IMR-90 (cell line): Measurements from ENCODE around the gene CCDC60. TPM values are rescaled to one million over a fixed set of nuclear protein-coding genes. Genes with fewer than 3 reads are reported as not detected.

Experiments
- ATAC-seq: fragments of 200-7000 bp; cut with Tn5 transposase; 2 replicates; pipeline ENCODE4 v1.9.1; 2020; ENCODE audit warnings: low read depth, mild to moderate bottlenecking, moderate library complexity
- BruUV-seq: library from RNA; stranded (reverse); fragments of 400-500 nt; replicated peaks from 2 replicates; lab custom pipeline; 2021; lab: Mats Ljungman, UMichigan
- CTCF ChIA-PET: fragments of 300-600 bp; formaldehyde crosslinking; extraction: SDS; loops from one replicate; lab custom pipeline; 2021; ENCODE audit warnings: antibody characterized with exemption; lab: Yijun Ruan, JAX
- POLR2A ChIA-PET: fragments of 300-600 bp; sonication (Branson Sonifier 250); formaldehyde crosslinking; loops from one replicate; lab custom pipeline; 2022; ENCODE audit warnings: antibody characterized with exemption; ENCODE audit not compliant: unreplicated experiment; lab: Charles Lee
- DNase-seq: peaks from one replicate; pipeline ENCODE4 v3.0.0; 2013
- H2AFZ ChIP-seq: replicated peaks from 2 replicates; pipeline ENCODE3; 2013; ENCODE audit warnings: low read length, mild to moderate bottlenecking; ENCODE audit not compliant: poor library complexity
- H2AK5ac ChIP-seq: 2 replicates; pipeline ENCODE4 v1.6.1; 2013; ENCODE audit warnings: low read depth, low read length, inconsistent platforms
- H2AK9ac ChIP-seq: replicated peaks from 2 replicates; pipeline ENCODE3; 2013; ENCODE audit warnings: mild to moderate bottlenecking, low read depth, low read length, moderate library complexity; ENCODE audit not compliant: poor library complexity
- H2BK120ac ChIP-seq: 2 replicates; pipeline ENCODE4 v1.6.1; 2013; ENCODE audit warnings: low read depth, low read length, inconsistent platforms
- H2BK15ac ChIP-seq: 3 replicates; pipeline ENCODE4 v1.6.1; 2013; ENCODE audit warnings: low read depth, low read length, inconsistent platforms
- H2BK20ac ChIP-seq: 2 replicates; pipeline ENCODE4 v1.6.1; 2013; ENCODE audit warnings: low read depth, mild to moderate bottlenecking, inconsistent platforms, low read length, moderate library complexity
- H2BK5ac ChIP-seq: 2 replicates; pipeline ENCODE4 v1.6.1; 2013; ENCODE audit warnings: mild to moderate bottlenecking, low read depth, low read length, inconsistent platforms; ENCODE audit not compliant: poor library complexity, severe bottlenecking
- H3K14ac ChIP-seq: replicated peaks from 2 replicates; pipeline ENCODE4 v1.6.1; 2013; ENCODE audit warnings: low read depth, low read length, inconsistent platforms
- H3K18ac ChIP-seq: 2 replicates; pipeline ENCODE4 v1.6.1; 2013; ENCODE audit warnings: low read depth, low read length, control low read depth
- H3K23ac ChIP-seq: 2 replicates; pipeline ENCODE4 v1.6.1; 2013; ENCODE audit warnings: low read depth, low read length, inconsistent platforms
- H3K27ac ChIP-seq: 2 replicates; pipeline ENCODE4 v1.5.1; 2013; ENCODE audit warnings: mild to moderate bottlenecking, control low read depth, low read length; ENCODE audit not compliant: insufficient read depth
- H3K27me3 ChIP-seq: 2 replicates; pipeline ENCODE4 v1.6.1; 2013; ENCODE audit warnings: low read length; ENCODE audit not compliant: control insufficient read depth, insufficient read depth
- H3K36me3 ChIP-seq: 2 replicates; pipeline ENCODE4 v1.6.1; 2013; ENCODE audit warnings: low read length, mixed read lengths; ENCODE audit not compliant: control insufficient read depth, insufficient read depth
- H3K4ac ChIP-seq: 2 replicates; pipeline ENCODE4 v1.6.1; 2013; ENCODE audit warnings: low read depth, low read length, inconsistent platforms
- H3K4me1 ChIP-seq: 2 replicates; pipeline ENCODE4 v1.6.1; 2013; ENCODE audit warnings: low read length, mixed read lengths; ENCODE audit not compliant: control insufficient read depth, insufficient read depth
- H3K4me2 ChIP-seq: 2 replicates; pipeline ENCODE4 v1.6.1; 2013; ENCODE audit warnings: low read depth, mild to moderate bottlenecking, control low read depth, low read length, moderate library complexity
- H3K4me3 ChIP-seq: 2 replicates; pipeline ENCODE4 v1.5.1; 2013; ENCODE audit warnings: low read depth, mild to moderate bottlenecking, control low read depth, low read length, moderate library complexity; ENCODE audit not compliant: insufficient read depth
- H3K56ac ChIP-seq: 2 replicates; pipeline ENCODE4 v1.6.1; 2013; ENCODE audit warnings: low read length, inconsistent platforms; ENCODE audit not compliant: insufficient read depth; ENCODE audit errors: extremely low read depth
- H3K79me1 ChIP-seq, 2 experiments: 2 replicates each; pipeline ENCODE4 v1.6.1; 2013; ENCODE audit warnings: low read length in 2 of 2, inconsistent platforms in 1 of 2, low read depth in 1 of 2
- H3K9ac ChIP-seq: 2 replicates; pipeline ENCODE4 v1.6.1; 2013; ENCODE audit warnings: low read depth, low read length, control low read depth
- H3K9me1 ChIP-seq: 2 replicates; pipeline ENCODE4 v1.6.1; 2013; ENCODE audit warnings: low read length, inconsistent platforms; ENCODE audit not compliant: insufficient read depth
- H3K9me3 ChIP-seq: 2 replicates; pipeline ENCODE4 v1.6.1; 2013; ENCODE audit warnings: low read length; ENCODE audit not compliant: control insufficient read depth, insufficient read depth
- H4K20me1 ChIP-seq: 2 replicates; pipeline ENCODE4 v1.6.1; 2013; ENCODE audit warnings: low read length, inconsistent platforms; ENCODE audit not compliant: insufficient read depth
- H4K5ac ChIP-seq: 2 replicates; pipeline ENCODE4 v1.6.1; 2013; ENCODE audit warnings: mild to moderate bottlenecking, low read depth, low read length, control low read depth
- H4K8ac ChIP-seq, 2 experiments: 2 replicates each; pipeline ENCODE4 v1.6.1; 2013; ENCODE audit warnings: low read depth in 2 of 2, low read length in 2 of 2, control low read depth in 1 of 2, inconsistent platforms in 1 of 2
- H4K91ac ChIP-seq: 2 replicates; pipeline ENCODE4 v1.6.1; 2013; ENCODE audit warnings: low read depth, low read length, inconsistent platforms; ENCODE audit not compliant: insufficient read depth
- CEBPB ChIP-seq: IDR thresholded peaks from 2 replicates; pipeline ENCODE4 v1.6.1; 2012; ENCODE audit warnings: low read depth, low read length, improper control_type of control experiment
- CHD1 ChIP-seq: IDR thresholded peaks from 2 replicates; pipeline ENCODE4 v1.6.1; 2012; ENCODE audit warnings: low read depth, low read length, improper control_type of control experiment
- MAFK ChIP-seq: IDR thresholded peaks from 2 replicates; pipeline ENCODE4 v1.6.1; 2012; ENCODE audit warnings: low read depth, low read length, improper control_type of control experiment
- MXI1 ChIP-seq: IDR thresholded peaks from 2 replicates; pipeline ENCODE4 v1.6.1; 2012; ENCODE audit warnings: low read depth, mild to moderate bottlenecking, low read length, moderate library complexity, borderline replicate concordance
- NFE2L2 ChIP-seq: fragments of 150-350 bp; IDR thresholded peaks from 2 replicates; pipeline ENCODE4 v1.6.1; 2016; ENCODE audit warnings: low read depth, mild to moderate bottlenecking, low read length
- POLR2A ChIP-seq: IDR thresholded peaks from 2 replicates; pipeline ENCODE4 v1.6.1; 2012; ENCODE audit warnings: mild to moderate bottlenecking, low read depth, low read length
- RCOR1 ChIP-seq: IDR thresholded peaks from 2 replicates; pipeline ENCODE4 v1.6.1; 2012; ENCODE audit warnings: mild to moderate bottlenecking, low read length, improper control_type of control experiment; ENCODE audit not compliant: insufficient replicate concordance
- RFX5 ChIP-seq: IDR thresholded peaks from 2 replicates; pipeline ENCODE4 v1.8.0; 2012; ENCODE audit warnings: low read depth, mild to moderate bottlenecking, low read length, moderate library complexity
- USF2 ChIP-seq: fragments of 150-350 bp; IDR thresholded peaks from 2 replicates; pipeline ENCODE4 v1.6.1; 2017; ENCODE audit warnings: mild to moderate bottlenecking, antibody characterized with exemption, low read length, low read depth
- WGBS, 2 experiments: methylation state at CpG; one replicate each; pipeline versions ENCODE4 v1.1.5 to v1.1.7; 2013; ENCODE audit warnings: missing lambda C conversion rate in 2 of 2; ENCODE audit not compliant: insufficient read length in 1 of 2; ENCODE audit errors: extremely low coverage in 2 of 2; 5-methylcytosine and 5-hydroxymethylcytosine counted together
- dilution Hi-C: fragments of 300-500 bp; cut with HindIII; formaldehyde crosslinking; loops from one replicate; pipeline ENCODE4 v1.14.3; 2018; ENCODE audit warnings: low sequenced_read_pairs; ENCODE audit not compliant: unreplicated experiment
- in situ Hi-C: fragments of 300-500 bp; cut with MboI; formaldehyde crosslinking; loops from 3 replicates; pipeline ENCODE4 v1.14.3; 2019; ENCODE audit warnings: low sequenced_read_pairs, inconsistent platforms, mixed read lengths
- intact Hi-C: fragments of 100-400 bp; cut with micrococcal nuclease; formaldehyde crosslinking; loops from 2 replicates; pipeline ENCODE4 v1.10.0; 2022
- polyA plus RNA-seq, 3 experiments: library from polyadenylated mRNA; depleted of rRNA; stranded (reverse); fragments of >200 nt; gene quantifications; 2 replicates each; pipeline ENCODE4 v1.2.3, GENCODE V29; 2012; ENCODE audit warnings: low replicate concordance in 1 of 3
- total RNA-seq: library from RNA; depleted of rRNA; stranded (reverse); fragments of >200 nt; gene quantifications from 2 replicates; pipeline ENCODE4 v1.2.3, GENCODE V29; 2012
- TF ChIP-seq, protein P1 (sequence below): conservative IDR thresholded peaks from 2 replicates; pipeline ENCODE4 v1.5.1; 2012; ENCODE audit warnings: mild to moderate bottlenecking, low read depth, low read length, improper control_type of control experiment

Gene CCDC60
- total and polyA plus RNA-seq, 2 of the 4 experiments (the other 2 are of a cell fraction) = not detected

- ATAC-seq (no peak), DNase-seq (no peak)
- Histone ChIP-seq H4K8ac (no peak overlapping the region), H2AFZ (no peak overlapping the region), H3K36me3 (no peaks in the 10 kb centered on the region), H3K14ac (no peak overlapping the region), H4K91ac (no peak overlapping the region), H2BK120ac (no peak overlapping the region), H3K4me3 (no peak overlapping the region), H3K23ac (no peak overlapping the region), H3K4me1 (no peaks in the 10 kb centered on the region), H2BK20ac (no peak overlapping the region), H3K4me2 (no peak overlapping the region), H3K18ac (no peak overlapping the region), H2BK5ac (no peak overlapping the region), H3K79me1 (no peaks in the 10 kb centered on the region), H3K9me1 (no peaks in the 10 kb centered on the region), H3K27ac (no peak overlapping the region), H3K56ac (no peak overlapping the region), H4K20me1 (no peaks in the 10 kb centered on the region), H4K5ac (no peak overlapping the region), H2BK15ac (no peak overlapping the region), H3K27me3 (no peaks in the 10 kb centered on the region), H3K9me3 (peaks cover 11% of the 10 kb centered on the region), H3K9ac (no peak overlapping the region), H3K4ac (no peak overlapping the region), H2AK5ac (no peak overlapping the region), H2AK9ac (no peak overlapping the region)
- WGBS, 2 experiments = no CpG with 5 or more reads among the region's 4 CpGs
- POLR2A ChIA-PET = no interaction called here
- BruUV-seq = no TSS peak
- no peak for TF ChIP-seq RFX5
- TF ChIP-seq NFE2L2 = no peak
- no peak for TF ChIP-seq MXI1
- no peak for TF ChIP-seq CEBPB
- no peak for TF ChIP-seq USF2
- TF ChIP-seq, protein P1, sequence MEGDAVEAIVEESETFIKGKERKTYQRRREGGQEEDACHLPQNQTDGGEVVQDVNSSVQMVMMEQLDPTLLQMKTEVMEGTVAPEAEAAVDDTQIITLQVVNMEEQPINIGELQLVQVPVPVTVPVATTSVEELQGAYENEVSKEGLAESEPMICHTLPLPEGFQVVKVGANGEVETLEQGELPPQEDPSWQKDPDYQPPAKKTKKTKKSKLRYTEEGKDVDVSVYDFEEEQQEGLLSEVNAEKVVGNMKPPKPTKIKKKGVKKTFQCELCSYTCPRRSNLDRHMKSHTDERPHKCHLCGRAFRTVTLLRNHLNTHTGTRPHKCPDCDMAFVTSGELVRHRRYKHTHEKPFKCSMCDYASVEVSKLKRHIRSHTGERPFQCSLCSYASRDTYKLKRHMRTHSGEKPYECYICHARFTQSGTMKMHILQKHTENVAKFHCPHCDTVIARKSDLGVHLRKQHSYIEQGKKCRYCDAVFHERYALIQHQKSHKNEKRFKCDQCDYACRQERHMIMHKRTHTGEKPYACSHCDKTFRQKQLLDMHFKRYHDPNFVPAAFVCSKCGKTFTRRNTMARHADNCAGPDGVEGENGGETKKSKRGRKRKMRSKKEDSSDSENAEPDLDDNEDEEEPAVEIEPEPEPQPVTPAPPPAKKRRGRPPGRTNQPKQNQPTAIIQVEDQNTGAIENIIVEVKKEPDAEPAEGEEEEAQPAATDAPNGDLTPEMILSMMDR = no peak
- no peak for TF ChIP-seq CHD1
- TF ChIP-seq RCOR1 = no peak
- no peak for TF ChIP-seq POLR2A
- TF ChIP-seq MAFK = no peak
- intact Hi-C loops = no loop called here
- CTCF ChIA-PET = no interaction called here
- in situ Hi-C loops = no loop called here
- dilution Hi-C loops = no loop called here
Measured at GRCh38 chr12:119354172-119354571, 19.6 kb downstream of the CCDC60 start.
